Endothelial cell of umbilical vein (primary cell): Measurements from ENCODE around the gene ZNF407. TPM values are rescaled to one million over a fixed set of nuclear protein-coding genes. Genes with fewer than 3 reads are reported as not detected.

Source experiments
- BruUV-seq: library from RNA; stranded (reverse); fragments of 400-500 nt; replicated peaks from 2 replicates; lab custom pipeline; 2021; lab: Mats Ljungman, UMichigan
- CTCF ChIA-PET: fragments of 300-600, 350-600 bp; sonication (Branson Sonifier 250); formaldehyde crosslinking; loops from one replicate; lab custom pipeline; 2021; ENCODE audit warnings: antibody characterized with exemption, inconsistent platforms; lab: Charles Lee
- POLR2A ChIA-PET: fragments of 300-600, 350-600 bp; sonication (Branson Sonifier 250); formaldehyde crosslinking; loops from one replicate; lab custom pipeline; 2021; ENCODE audit warnings: antibody characterized with exemption, inconsistent platforms; lab: Charles Lee
- DNase-seq: peaks from one replicate; pipeline ENCODE4 v3.0.0-alpha.2; 2011; ENCODE audit warnings: low read depth, low spot score
- FAIRE-seq: peaks from 2 replicates; lab custom pipeline; 2011; peaks lifted over from hg19 to GRCh38; lab: Jason Lieb, UNC
- H2AFZ ChIP-seq: 2 replicates; pipeline ENCODE4 v1.6.0; 2012; ENCODE audit warnings: low read depth, low read length, control low read depth, inconsistent platforms
- H3K27ac ChIP-seq: 2 replicates; pipeline ENCODE4 v1.5.1; 2011; ENCODE audit warnings: low read depth, mild to moderate bottlenecking, control low read depth, low read length, moderate library complexity; ENCODE audit not compliant: insufficient read depth
- H3K27me3 ChIP-seq, 2 experiments: 2 replicates each; pipeline versions ENCODE4 v1.6.0 to v1.6.1; 2011; ENCODE audit warnings: low read length in 2 of 2, mixed read lengths in 1 of 2; ENCODE audit not compliant: control insufficient read depth in 2 of 2, insufficient read depth in 2 of 2
- H3K36me3 ChIP-seq, 2 experiments: 2 replicates in 1 of 2; 3 replicates in 1 of 2; pipeline ENCODE4 v1.5.1; 2011; ENCODE audit warnings: low read length in 2 of 2, mild to moderate bottlenecking in 1 of 2, moderate library complexity in 1 of 2; ENCODE audit not compliant: control insufficient read depth in 2 of 2, insufficient read depth in 2 of 2; ENCODE audit errors: extremely low read depth in 1 of 2
- H3K4me1 ChIP-seq: 3 replicates; pipeline ENCODE4 v1.5.1; 2011; ENCODE audit warnings: mild to moderate bottlenecking, low read length; ENCODE audit not compliant: control insufficient read depth, insufficient read depth; ENCODE audit errors: extremely low read depth
- H3K4me2 ChIP-seq: 2 replicates; pipeline ENCODE4 v1.6.1; 2011; ENCODE audit warnings: low read length, control low read depth, mixed read lengths; ENCODE audit not compliant: insufficient read depth
- H3K4me3 ChIP-seq, 3 experiments: fragments of 200-600 bp in 1 of 3; sonication (generic), shearing (Covaris generic) in 1 of 3; replicated peaks in 1 of 3; 2 replicates each; pipeline ENCODE4 v1.5.1; 2011 to 2016; ENCODE audit warnings: control low read depth in 3 of 3, low read length in 3 of 3, mild to moderate bottlenecking in 2 of 3, inconsistent platforms in 1 of 3, low read depth in 1 of 3, moderate library complexity in 1 of 3; ENCODE audit not compliant: insufficient read depth in 1 of 3
- H3K79me2 ChIP-seq: 2 replicates; pipeline ENCODE4 v1.6.0; 2012; ENCODE audit warnings: low read length, inconsistent platforms; ENCODE audit not compliant: control insufficient read depth, insufficient read depth
- H3K9ac ChIP-seq: replicated peaks from 2 replicates; pipeline ENCODE3; 2011; ENCODE audit warnings: low read length, control low read depth; ENCODE audit not compliant: insufficient read depth; ENCODE audit errors: extremely low read depth
- H3K9me1 ChIP-seq: replicated peaks from 3 replicates; pipeline ENCODE4 v1.6.0; 2011; ENCODE audit warnings: mild to moderate bottlenecking, low read length; ENCODE audit not compliant: control insufficient read depth, insufficient read depth; ENCODE audit errors: extremely low read depth
- H3K9me3 ChIP-seq: replicated peaks from 2 replicates; pipeline ENCODE4 v1.5.1; 2012; ENCODE audit warnings: low read length, inconsistent platforms; ENCODE audit not compliant: control insufficient read depth, insufficient read depth
- H4K20me1 ChIP-seq: replicated peaks from 2 replicates; pipeline ENCODE3; 2011; ENCODE audit warnings: mild to moderate bottlenecking, low read length; ENCODE audit not compliant: control insufficient read depth, insufficient read depth; ENCODE audit errors: extremely low read depth
- CTCF ChIP-seq, 2 donors: IDR thresholded peaks; 1 replicate in 1 of 2; 2 replicates in 1 of 2; pipeline ENCODE4 v1.5.1; 2011; ENCODE audit warnings: low read length in 2 of 2, mild to moderate bottlenecking in 2 of 2, moderate library complexity in 2 of 2, control low read depth in 1 of 2, inconsistent platforms in 1 of 2, low read depth in 1 of 2; ENCODE audit not compliant: insufficient read depth in 1 of 2; ENCODE audit errors: extremely low read depth in 1 of 2
- EZH2 ChIP-seq: IDR thresholded peaks from 2 replicates; pipeline ENCODE4 v1.6.1; 2012; ENCODE audit warnings: borderline replicate concordance, low read depth, mild to moderate bottlenecking, moderate library complexity, low read length, inconsistent platforms; ENCODE audit not compliant: severe bottlenecking
- FOS ChIP-seq: IDR thresholded peaks from 2 replicates; pipeline ENCODE4 v1.6.1; 2011; ENCODE audit warnings: mild to moderate bottlenecking, low read length, moderate library complexity, borderline replicate concordance; ENCODE audit not compliant: insufficient read depth
- GATA2 ChIP-seq: IDR thresholded peaks from 2 replicates; pipeline ENCODE4 v1.7.0; 2011; ENCODE audit warnings: low read depth, mild to moderate bottlenecking, moderate library complexity, mixed read lengths, low read length; ENCODE audit not compliant: insufficient read length, insufficient read depth
- JUN ChIP-seq: IDR thresholded peaks from 2 replicates; pipeline ENCODE4 v1.6.1; 2011; ENCODE audit warnings: borderline replicate concordance, low read depth; ENCODE audit not compliant: insufficient read length, insufficient read depth
- MAX ChIP-seq: IDR thresholded peaks from 2 replicates; pipeline ENCODE4 v1.6.1; 2011; ENCODE audit not compliant: insufficient read depth, insufficient read length
- MYC ChIP-seq: IDR thresholded peaks from one replicate; pipeline ENCODE4 v1.6.1; 2011; ENCODE audit warnings: mild to moderate bottlenecking, low read depth, low read length
- POLR2A ChIP-seq: IDR thresholded peaks from 2 replicates; pipeline ENCODE4 v1.6.1; 2012; ENCODE audit warnings: low read depth, mild to moderate bottlenecking, control low read depth, low read length
- POLR2AphosphoS5 ChIP-seq: IDR thresholded peaks from 2 replicates; pipeline ENCODE4 v1.6.1; 2012; ENCODE audit warnings: low read depth, mild to moderate bottlenecking, control low read depth, low read length, moderate library complexity; ENCODE audit not compliant: insufficient read depth
- dilution Hi-C: fragments of 300-500 bp; cut with MboI; formaldehyde crosslinking; loops from one replicate; pipeline ENCODE4 v1.15.0; 2019; ENCODE audit warnings: low sequenced_read_pairs; ENCODE audit not compliant: extremely low pct_ligation_motif_present
- intact Hi-C: fragments of 100-400 bp; cut with micrococcal nuclease; formaldehyde crosslinking; loops from one replicate; pipeline ENCODE4 v1.10.0; 2022
- polyA plus RNA-seq, 4 experiments: library from polyadenylated mRNA; depleted of rRNA in 3 of 4; stranded (reverse) in 3 of 4; unstranded in 1 of 4; fragments of >200 nt; gene quantifications; 2 replicates each; pipeline versions ENCODE4 v1.2.1 to v1.2.3, GENCODE V29; 2011 to 2012; ENCODE audit warnings: missing spikeins in 1 of 4
- total RNA-seq: library from RNA; stranded (reverse); gene quantifications from 2 replicates; pipeline ENCODE4 v1.2.3, GENCODE V29; 2021

Gene ZNF407
- total and polyA plus RNA-seq, 2 donors (not counting 3 experiments of a cell fraction or from before 2014, with no cell fraction given), result 3.8 to 20.1 TPM

GRCh38 chr18:75025573-75025972 is 427.9 kb downstream of the ZNF407 start:
- Histone ChIP-seq H3K9me3 (no peaks in the 10 kb centered on the region), H3K27me3 (no peaks in the 10 kb centered on the region), H2AFZ (no peak overlapping the region), H3K27ac (no peak overlapping the region), H3K36me3 (no peaks in the 10 kb centered on the region), H4K20me1 (no peaks in the 10 kb centered on the region), H3K4me2 (no peak overlapping the region), H3K9ac (no peak overlapping the region), H3K9me1 (no peaks in the 10 kb centered on the region), H3K79me2 (no peaks in the 10 kb centered on the region), H3K4me3 (no peak overlapping the region), H3K4me1 (no peaks in the 10 kb centered on the region)
- no peak for TF ChIP-seq FOS
- TF ChIP-seq MAX, result no peak
- no peak for TF ChIP-seq CTCF (IDR thresholded peaks at IDR 0.05; ENCODE audit: extremely low read depth in 1 of 2, insufficient read depth in 1 of 2, low read depth in 1 of 2, low read length in 2 of 2)
- no peak for TF ChIP-seq POLR2AphosphoS5
- TF ChIP-seq GATA2, result no peak
- TF ChIP-seq EZH2, result no peak
- TF ChIP-seq JUN, result no peak
- no peak for TF ChIP-seq MYC
- no peak for TF ChIP-seq POLR2A
- intact Hi-C loops, result no loop called here
- no peak for DNase-seq
- ChIA-PET POLR2A (no interaction called here), CTCF (interaction anchor here (1.2 kb wide), 1 partner anchor 52 kb away, joined by 3 read pairs; no protein-coding TSS in a partner anchor)
- no peak for FAIRE-seq
- dilution Hi-C loops, result no loop called here
- BruUV-seq, result no TSS peak
